Right ventricle myocardium inferior (tissue), 1 donor: ENCODE data around the gene OPA1. TPM values are rescaled to one million over a fixed set of nuclear protein-coding genes. Genes with fewer than 3 reads are reported as not detected.

Experiments used
- ATAC-seq: fragments of 200-7000 bp; cut with Tn5 transposase; one replicate; pipeline ENCODE4 v1.9.1; 2020; ENCODE audit warnings: mild to moderate bottlenecking, moderate library complexity
- DNase-seq: peaks from one replicate; pipeline ENCODE4 v3.0.0; 2021; ENCODE audit errors: missing footprints
- intact Hi-C: fragments of 100-400 bp; cut with DNase I; formaldehyde crosslinking; loops from one replicate; pipeline ENCODE4 v1.11.0; 2022
- total RNA-seq: library from RNA; stranded (reverse); fragmentation: NEBNext Ultra II Directional; extraction: Animal tissue kit (Norgen Biotek cat#: 25700); gene quantifications from one replicate; pipeline ENCODE4 v1.2.1, GENCODE V29; 2021
- donor health status: DM: no; HTN: yes; CAD: no; lungs with severe emphysema.

Gene OPA1
- total RNA-seq, 1 donor from 2014 or later = 111 TPM

DNA sequence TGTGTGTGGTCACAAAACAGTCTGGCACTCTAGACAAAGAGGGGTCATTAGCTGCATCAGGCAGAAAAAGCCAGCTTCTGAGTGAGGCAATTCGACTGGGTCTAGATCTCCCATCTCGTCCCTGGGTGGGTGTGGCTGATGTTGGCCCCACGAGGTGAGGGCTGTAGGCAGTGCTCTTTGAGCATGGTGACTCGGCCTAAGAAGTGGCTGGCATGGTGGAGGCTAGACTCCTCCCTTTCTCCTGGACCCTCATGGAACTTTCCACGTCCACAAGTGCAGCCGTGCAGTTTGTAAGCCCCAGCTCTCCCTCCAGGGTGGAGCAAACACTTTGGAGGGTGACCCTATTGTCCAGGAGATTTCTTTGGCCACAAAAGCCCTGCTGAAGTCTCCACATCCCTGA is 134.1 kb downstream of the OPA1 start:
- ATAC-seq (no peak), DNase-seq (no peak)
- intact Hi-C loops = no loop called here

DNA sequence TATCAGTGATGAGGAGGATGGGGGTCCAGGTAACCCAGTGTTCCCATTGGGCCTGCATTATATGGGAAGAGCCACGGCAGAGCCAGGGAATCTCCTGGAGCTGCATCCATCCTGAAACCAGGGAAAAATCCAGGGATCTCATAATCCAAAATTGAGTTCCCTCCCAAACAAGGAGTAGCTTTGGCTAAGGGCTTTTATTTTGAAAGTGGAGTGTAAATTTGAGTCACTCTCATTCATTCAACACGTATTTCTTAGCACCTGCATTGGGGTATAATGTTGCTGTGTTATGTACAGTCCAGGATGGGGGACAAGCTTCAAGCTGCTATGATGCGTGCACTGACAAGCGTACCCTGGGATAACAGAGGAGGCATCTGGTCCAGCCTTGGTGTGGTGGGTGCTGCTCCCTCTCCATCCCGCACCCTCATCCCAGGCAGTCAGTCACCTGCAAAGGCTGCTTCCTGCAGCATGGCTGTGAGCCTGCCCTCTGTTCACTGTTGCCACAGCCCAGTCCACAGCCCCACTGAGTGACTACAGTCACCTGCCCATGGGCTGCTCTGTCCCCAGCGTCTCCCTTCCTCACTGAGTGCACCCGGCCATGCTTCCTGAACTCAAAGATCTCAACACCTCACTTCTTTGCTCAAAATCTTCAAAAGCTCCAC is 135.6 kb downstream of the OPA1 start:
- intact Hi-C loops = no loop called here
- DNase-seq (no peak), ATAC-seq (no peak)

GRCh38 chr3:193729088-193729465 is 136.1 kb downstream of the OPA1 start:
- intact Hi-C loops = no loop called here
- ATAC-seq (no peak), DNase-seq (no peak)

DNA sequence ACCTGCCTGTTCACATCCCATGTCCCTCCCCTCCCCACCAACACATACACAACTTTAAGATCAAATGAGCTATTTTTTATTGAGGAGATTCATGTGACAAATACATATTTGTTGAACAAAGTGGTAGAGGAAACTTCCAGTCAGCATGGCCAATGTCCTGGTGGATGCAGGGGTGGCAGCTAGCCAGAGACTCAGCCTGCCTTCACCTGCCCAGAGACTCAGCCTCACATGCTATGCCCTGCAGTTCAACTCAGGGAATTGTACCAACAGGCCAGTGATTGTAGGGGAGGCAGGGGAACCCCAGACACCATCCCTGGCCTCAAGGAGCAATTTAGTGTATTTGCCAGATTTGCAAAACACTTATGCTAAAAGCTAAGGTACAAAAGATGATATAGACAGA is 136.6 kb downstream of the OPA1 start:
- intact Hi-C loops = no loop called here

DNA sequence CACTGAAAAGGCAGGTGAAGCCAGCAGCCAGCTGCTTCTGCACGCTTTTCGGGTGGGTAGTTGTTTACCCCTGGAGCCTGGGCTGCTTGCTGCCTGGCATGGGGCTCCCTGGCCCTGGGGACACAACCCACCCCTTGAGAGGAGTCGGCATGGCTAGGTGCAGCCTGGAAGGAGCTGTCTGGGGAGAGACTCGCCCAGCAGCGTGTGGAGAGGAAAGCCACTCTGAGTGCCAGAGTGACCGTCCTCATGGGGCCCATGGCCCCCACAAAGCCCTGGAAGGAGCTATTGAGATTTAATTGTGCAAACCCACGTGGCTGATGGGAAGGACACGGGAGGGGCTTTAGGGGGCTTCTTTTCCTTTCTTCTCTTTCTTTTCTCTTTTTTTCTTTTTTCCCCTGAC is 137.5 kb downstream of the OPA1 start:
- intact Hi-C loops = no loop called here
- ATAC-seq (no peak), DNase-seq (no peak)

More for the DNA sequence above, 136.6 kb downstream of the OPA1 start:
- no peak for ATAC-seq
- DNase-seq = no peak

- DNase-seq (no peak), ATAC-seq (no peak)
These were observed 138.0 kb downstream of the OPA1 start for GRCh38 chr3:193730976-193731375.

DNA sequence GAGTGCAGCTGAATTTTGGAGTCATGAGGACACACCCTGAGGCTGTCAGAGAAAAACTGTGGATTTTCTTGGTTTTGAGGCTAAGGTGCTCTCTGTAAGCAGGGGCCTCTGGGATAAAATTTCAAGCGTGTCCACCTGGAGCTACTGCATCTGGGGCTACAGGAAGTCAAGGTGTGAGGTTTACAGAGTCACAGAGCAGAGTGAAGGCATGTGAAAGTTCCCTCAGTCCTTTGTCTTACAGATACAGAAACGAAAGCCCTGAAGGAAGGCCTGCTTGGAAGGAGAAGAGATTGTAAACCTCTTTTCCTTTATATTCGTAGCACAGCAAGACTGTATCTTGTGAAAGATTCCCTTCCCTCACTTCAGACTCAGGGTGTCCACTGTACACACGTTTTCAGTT is 138.6 kb downstream of the OPA1 start:
- no peak for DNase-seq
- intact Hi-C loops = no loop called here
- ATAC-seq = no peak

More at GRCh38 chr3:193730976-193731375, 138.0 kb downstream of the OPA1 start:
- intact Hi-C loops = no loop called here

- intact Hi-C loops = no loop called here
- no peak for ATAC-seq
These were observed 139.4 kb downstream of the OPA1 start for GRCh38 chr3:193732391-193732790.

DNA sequence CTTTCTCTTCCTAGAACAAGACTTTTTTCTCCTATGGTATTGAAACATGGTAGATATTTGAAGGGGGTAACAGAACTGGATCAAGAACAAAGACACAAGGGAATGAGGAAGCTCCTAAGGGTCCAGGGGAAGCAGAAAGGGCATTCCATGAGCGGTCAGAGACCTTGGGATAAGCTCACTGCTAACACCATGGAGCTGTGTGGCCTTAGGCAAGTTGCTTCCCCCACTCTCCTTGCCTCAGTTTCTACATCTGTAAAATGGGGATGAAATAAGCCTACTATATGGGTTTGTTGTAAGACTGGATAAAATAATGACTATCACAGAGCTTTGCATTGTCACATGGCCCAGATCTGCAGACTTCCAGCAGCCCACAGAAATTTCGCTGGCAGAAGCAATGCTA is 139.8 kb downstream of the OPA1 start:
- ATAC-seq = no peak
- intact Hi-C loops = no loop called here
- no peak for DNase-seq

More at GRCh38 chr3:193732391-193732790, 139.4 kb downstream of the OPA1 start:
- DNase-seq = no peak

DNA sequence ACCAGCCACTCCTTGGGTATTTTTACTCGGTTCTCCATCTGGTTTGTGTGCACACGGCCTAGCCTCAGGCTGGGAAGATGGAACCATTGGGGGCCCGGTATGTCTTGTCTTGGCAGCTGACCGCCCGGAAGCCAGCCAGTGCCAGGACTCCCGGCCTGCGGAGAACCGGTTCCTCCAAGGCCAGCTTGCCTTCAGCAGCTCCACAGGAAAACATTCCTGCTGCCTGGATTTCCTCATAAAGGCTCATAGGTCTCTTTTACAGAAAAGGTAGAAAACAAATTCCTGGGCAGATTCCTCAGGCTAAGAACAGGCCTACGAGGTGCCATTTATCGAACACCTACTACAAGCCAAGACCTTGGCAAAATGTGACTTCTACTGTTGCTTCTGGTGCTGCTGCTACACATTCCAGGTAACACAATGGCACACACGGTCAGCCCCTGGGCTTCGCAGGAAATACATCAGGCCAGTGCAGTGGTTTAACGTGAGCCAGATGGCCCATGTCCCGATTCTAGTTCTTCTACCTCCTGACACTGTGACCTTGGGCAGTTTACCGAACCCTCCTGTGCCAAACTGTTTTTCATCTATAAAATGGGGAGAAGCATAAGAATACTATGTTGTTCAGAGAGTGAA is 141.8 kb downstream of the OPA1 start:
- DNase-seq (no peak), ATAC-seq (no peak)
- intact Hi-C loops = no loop called here

GRCh38 chr3:193735850-193736249 is 142.8 kb downstream of the OPA1 start:
- DNase-seq = no peak
- intact Hi-C loops = no loop called here
- no peak for ATAC-seq

DNA sequence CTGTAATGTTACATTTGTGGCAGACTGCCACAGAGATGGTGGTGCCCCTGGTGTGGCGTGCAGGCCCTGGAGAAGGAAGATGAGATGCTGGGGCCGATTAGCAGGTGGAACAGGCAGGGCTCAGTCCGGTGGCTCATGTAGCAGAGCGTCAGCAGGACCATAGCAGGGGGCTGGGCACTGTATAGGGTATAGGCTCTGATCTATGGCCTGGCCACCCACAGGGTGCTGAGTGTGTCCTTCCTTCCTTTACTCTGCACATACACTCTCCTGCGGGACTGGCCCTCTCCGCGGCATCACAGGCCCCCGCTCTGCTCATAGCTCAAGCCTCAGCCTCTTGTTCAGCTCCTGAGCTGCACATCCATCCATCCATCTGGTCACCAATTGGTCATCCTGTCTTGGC is 143.6 kb downstream of the OPA1 start:
- intact Hi-C loops = no loop called here
- no peak for DNase-seq
- ATAC-seq = peak; percentile 20

DNA sequence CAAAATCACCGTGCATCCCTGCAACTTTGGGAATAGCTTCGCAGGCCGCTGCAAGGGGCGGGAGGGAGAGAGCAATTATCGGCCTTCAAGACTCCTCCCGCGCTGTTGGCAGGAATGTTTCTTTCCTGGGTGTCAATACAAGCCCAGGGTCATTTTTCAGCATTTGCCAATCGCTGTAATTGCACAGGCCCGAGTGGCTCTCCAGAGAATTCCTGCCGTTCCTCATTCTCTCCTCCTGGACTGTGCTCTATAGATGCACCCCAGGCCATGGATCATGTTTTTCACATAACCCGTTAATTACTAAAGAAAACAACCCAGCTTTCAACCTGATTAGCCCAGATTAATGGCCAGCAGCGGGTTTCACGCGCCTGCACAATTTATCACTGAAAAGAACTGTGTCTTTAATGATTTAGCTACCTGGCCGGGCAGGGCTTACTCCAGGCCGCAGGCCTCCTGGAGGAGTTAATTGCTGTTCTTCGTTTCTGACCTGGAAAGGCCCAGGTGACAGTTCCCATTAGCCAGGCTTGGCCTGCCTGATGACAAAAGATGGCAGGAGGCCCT is 144.3 kb downstream of the OPA1 start:
- intact Hi-C loops = no loop called here
- DNase-seq = no peak
- no peak for ATAC-seq

DNA sequence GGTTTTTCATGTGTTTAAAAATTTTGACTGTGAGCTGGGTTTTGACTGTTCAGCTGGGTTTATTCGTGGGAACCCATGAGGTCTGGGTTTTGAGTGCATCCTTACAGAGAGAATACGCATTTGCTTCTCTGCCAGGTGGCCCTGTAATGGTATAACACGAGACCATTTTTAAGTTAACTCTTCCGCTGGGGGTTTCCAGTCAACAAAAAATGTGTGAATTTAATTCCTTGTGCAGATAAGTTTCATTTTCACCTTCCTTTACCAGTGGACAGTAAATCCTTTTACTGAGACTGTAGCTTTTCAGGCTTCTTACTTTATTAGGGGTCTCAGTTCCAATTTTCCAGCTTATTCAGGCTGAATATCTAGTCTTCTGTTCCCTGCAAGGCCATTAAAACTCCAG is 149.6 kb downstream of the OPA1 start:
- intact Hi-C loops = no loop called here
- no peak for ATAC-seq
- DNase-seq = no peak

DNA sequence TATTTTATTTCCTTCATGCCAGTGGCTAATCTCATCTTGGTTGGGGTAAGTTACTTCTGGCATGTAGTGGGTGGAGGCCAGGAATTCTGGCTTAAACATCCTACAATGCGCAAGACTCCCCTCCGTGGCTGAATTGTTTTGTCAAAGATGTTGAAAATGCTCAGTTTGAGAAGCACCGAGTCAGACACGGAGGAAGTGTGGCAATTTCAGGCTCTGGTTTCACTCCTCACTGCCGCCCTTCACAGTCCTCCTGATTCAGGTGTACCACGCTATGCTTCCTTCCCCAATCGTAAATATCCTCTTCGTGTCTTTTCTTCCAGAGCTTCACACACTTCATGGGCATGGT is 150.7 kb downstream of the OPA1 start:
- no peak for DNase-seq
- intact Hi-C loops = no loop called here
- ATAC-seq = no peak

DNA sequence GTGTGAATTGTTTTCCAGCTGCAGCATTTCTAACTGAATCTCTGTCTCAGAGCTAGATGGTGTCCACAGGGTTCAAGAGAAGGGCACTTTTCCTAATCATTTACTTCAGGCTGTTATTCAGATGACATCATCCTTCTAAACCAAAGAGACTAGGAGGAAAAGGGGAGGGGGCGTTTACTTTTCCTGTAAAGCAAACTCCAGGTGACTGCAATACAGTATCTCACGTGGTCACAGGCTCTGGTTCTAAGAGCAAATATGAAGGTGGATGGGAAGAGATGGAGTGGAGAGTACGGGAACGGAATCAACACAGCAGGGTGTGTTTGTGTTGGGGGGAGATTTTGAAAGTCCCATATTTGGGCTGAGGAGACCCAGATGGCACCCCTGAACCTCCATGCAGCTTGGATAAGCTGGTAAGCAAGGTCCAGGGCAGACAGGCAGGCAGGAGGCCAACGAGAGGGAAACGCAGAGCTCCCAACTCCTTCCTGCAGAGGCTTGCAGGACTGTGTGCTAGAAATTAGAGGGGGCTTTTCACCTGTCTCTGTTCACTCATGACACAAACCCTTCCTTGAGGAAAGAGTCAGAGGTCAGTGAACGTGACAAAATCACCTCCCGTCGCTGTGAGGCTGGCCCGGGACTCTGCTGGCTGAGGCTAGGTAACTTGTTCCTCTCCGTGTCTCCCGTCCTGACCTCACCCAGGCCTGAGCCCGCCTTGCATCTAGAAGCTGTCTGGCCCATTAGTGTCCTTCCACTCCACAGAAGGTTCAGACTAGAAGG is 151.2 kb downstream of the OPA1 start:
- ATAC-seq = no peak
- DNase-seq = no peak
- intact Hi-C loops = no loop called here

- DNase-seq (no peak), ATAC-seq (peak; percentile 69)
- intact Hi-C loops = no loop called here
These were observed 152.0 kb downstream of the OPA1 start for GRCh38 chr3:193744822-193745684.

GRCh38 chr3:193746832-193747231 is 153.8 kb downstream of the OPA1 start:
- intact Hi-C loops = no loop called here
- ATAC-seq = no peak
- no peak for DNase-seq
